OCI-LY3 (cell line): Measurements from ENCODE around the gene EPAS1.

Source experiments
- CTCF ChIP-seq: fragments of 200-600, 300-600 bp; sonication (generic); IDR thresholded peaks from 2 replicates; pipeline ENCODE4 v1.5.1; 2014; ENCODE audit warnings: antibody characterized with exemption, low read length, low read depth
- EZH2phosphoT487 ChIP-seq: fragments of 200-600 bp; shearing (Covaris generic); IDR thresholded peaks from 2 replicates; pipeline ENCODE4 v1.6.1; 2018; ENCODE audit warnings: antibody characterized with exemption, mixed run types, low read depth

DNA sequence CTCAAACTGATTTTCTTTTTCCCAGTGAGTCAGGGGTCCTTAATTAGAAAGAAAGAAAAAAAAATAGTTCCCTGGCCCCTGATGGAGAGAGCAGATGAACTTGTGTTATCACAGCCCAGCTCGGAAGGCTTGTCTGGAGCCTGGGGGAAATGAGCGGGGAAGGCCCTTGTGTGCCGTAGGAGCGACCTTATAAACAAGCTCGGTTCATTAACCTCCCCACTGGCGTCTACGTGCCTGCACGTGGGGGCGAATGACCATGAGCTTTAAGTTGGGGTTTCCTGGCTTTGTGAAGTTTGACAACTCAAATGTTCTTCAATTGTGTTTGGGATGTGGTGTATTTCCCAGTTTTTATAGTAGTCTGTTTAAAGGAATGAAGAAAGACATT lies 69.5 kb downstream of the EPAS1 start:
- TF ChIP-seq CTCF, result no peak
- no peak for TF ChIP-seq EZH2phosphoT487
